CD4-positive, alpha-beta T cell treated with Interleukin-4 for 4 hours (primary cell): ENCODE results near the gene RNF121.

Source experiments
- DNase-seq: peaks from one replicate; pipeline ENCODE4 v3.0.0-alpha.2; 2020

Gene RNF121

GRCh38 chr11:72007089-72007476 lies 78.2 kb downstream of the RNF121 start:
- DNase-seq = no peak

GRCh38 chr11:72007587-72007986 lies 78.7 kb downstream of the RNF121 start:
- DNase-seq = no peak

GRCh38 chr11:72008728-72009127 lies 79.9 kb downstream of the RNF121 start:
- DNase-seq = no peak

- DNase-seq = no peak
Measured at GRCh38 chr11:72009156-72009555, 80.3 kb downstream of the RNF121 start.

GRCh38 chr11:72010529-72011233 lies 81.8 kb downstream of the RNF121 start:
- no peak for DNase-seq

- no peak for DNase-seq
Measured at GRCh38 chr11:72012091-72012630, 83.3 kb downstream of the RNF121 start.

- no peak for DNase-seq
Measured at GRCh38 chr11:72012897-72013721, 84.3 kb downstream of the RNF121 start.

- no peak for DNase-seq
Measured at GRCh38 chr11:72013765-72014711, 85.2 kb downstream of the RNF121 start.

- no peak for DNase-seq
Measured at GRCh38 chr11:72014761-72015320, 86.0 kb downstream of the RNF121 start.

GRCh38 chr11:72015511-72016061 lies 86.7 kb downstream of the RNF121 start:
- DNase-seq = no peak

GRCh38 chr11:72018171-72018570 lies 89.3 kb downstream of the RNF121 start:
- DNase-seq = no peak

GRCh38 chr11:72023335-72023734 lies 94.5 kb downstream of the RNF121 start:
- DNase-seq = no peak

- no peak for DNase-seq
Measured at GRCh38 chr11:72024069-72024754, 95.4 kb downstream of the RNF121 start.

- no peak for DNase-seq
Measured at GRCh38 chr11:72026090-72026489, 97.2 kb downstream of the RNF121 start.

GRCh38 chr11:72030472-72031045 lies 101.7 kb downstream of the RNF121 start:
- DNase-seq = no peak

- no peak for DNase-seq
Measured at GRCh38 chr11:72036687-72037086, 107.8 kb downstream of the RNF121 start.

GRCh38 chr11:72037554-72038311 lies 108.9 kb downstream of the RNF121 start:
- no peak for DNase-seq

GRCh38 chr11:72038491-72038890 lies 109.6 kb downstream of the RNF121 start:
- DNase-seq = no peak

- no peak for DNase-seq
Measured at GRCh38 chr11:72039031-72039855, 110.4 kb downstream of the RNF121 start.
